A673 (cell line): ENCODE results near the gene ETFRF1.

Experiments used
- CTCF ChIP-seq: fragments of 300-800, 200-600 bp; sonication (generic); conservative IDR thresholded peaks from 2 replicates; pipeline ENCODE4 v1.5.1; 2017; ENCODE audit warnings: low read depth, mild to moderate bottlenecking, antibody characterized with exemption, low read length, moderate library complexity, mixed read lengths
- EZH2 ChIP-seq: fragments of 200-600 bp; sonication (generic); IDR thresholded peaks from 2 replicates; pipeline ENCODE4 v1.6.1; 2017; ENCODE audit warnings: borderline replicate concordance, low read depth, mild to moderate bottlenecking, mixed read lengths, antibody characterized with exemption, low read length; ENCODE audit not compliant: poor library complexity, severe bottlenecking

GRCh38 chr12:25213338-25213737 lies 18.3 kb downstream of the ETFRF1 start:
- TF ChIP-seq CTCF, result no peak
- TF ChIP-seq EZH2, result no peak
